GM19025 (cell line): ENCODE results near the gene CFAP99.

Source experiments
- ATAC-seq: cut with Tn5 transposase; IDR thresholded peaks from one replicate; pipeline ENCODE4 v1.9.1; 2021; ENCODE audit warnings: mild to moderate bottlenecking, low read depth, moderate library complexity; ENCODE audit not compliant: unreplicated experiment

Gene CFAP99

DNA sequence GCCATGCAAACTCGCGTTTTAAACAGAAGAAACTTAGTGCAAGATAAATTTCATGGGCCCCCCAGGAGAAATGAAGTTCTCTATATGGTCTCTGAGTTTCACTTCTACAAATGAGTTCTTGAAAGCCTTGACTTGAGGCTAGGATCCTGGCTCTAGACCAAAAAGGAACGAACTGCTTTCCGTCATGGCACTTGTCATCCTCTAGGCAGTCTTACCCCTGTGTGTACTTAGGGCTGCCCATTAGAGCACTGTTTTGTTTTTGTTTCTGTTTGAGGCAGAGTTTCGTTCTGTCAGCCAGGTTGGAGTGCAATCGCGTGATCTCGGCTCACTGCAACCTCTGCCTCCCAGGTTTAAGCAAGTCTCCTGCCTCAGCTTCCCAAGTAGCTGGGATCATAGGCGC, 79.2 kb downstream of the CFAP99 start:
- ATAC-seq: peak; percentile 88

DNA sequence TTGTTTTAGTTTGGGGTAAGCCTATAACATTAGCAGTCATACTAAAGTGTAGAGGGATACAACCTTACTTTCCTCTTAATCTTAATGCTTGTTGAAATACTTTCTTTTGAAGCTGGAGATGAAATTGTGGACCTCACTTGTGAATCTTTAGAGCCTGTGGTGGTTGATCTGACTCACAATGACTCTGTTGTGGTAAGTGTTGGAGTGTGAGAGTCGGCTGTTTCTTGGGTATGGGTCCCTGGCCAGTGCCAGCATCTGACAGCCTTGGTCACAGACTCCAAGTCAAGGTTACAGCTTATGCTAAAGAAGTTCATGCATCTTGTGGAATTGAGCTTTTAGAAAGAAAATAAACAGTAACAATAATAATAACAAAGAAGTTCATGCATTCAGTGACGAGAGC, 81.8 kb downstream of the CFAP99 start:
- no peak for ATAC-seq

DNA sequence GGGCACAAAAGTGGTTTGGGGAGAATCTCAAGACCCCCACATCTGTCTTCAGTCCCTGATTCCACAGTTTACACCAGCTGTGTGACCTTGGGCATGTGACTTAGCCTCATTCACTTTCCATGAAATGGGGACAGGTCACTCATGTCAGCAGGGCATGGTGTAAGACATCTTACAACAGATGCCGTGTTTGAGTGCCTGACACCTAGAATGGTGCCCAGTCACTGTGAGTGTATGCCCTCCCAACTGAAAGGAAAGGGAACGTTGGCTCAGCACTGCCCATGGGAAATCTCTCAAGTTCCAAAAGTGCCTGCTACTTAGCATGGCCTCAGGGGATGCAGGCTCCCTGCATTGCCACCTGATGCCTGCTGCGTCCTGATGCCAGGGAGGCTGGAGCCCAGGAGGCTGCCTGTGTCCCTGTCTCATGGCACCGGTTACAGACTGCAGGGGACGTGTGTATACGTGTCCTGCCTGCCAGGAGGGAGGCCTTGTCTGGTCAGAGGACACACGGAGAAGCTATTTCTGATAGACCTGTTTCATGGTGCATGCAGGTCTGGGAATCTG, 82.4 kb downstream of the CFAP99 start:
- no peak for ATAC-seq

DNA sequence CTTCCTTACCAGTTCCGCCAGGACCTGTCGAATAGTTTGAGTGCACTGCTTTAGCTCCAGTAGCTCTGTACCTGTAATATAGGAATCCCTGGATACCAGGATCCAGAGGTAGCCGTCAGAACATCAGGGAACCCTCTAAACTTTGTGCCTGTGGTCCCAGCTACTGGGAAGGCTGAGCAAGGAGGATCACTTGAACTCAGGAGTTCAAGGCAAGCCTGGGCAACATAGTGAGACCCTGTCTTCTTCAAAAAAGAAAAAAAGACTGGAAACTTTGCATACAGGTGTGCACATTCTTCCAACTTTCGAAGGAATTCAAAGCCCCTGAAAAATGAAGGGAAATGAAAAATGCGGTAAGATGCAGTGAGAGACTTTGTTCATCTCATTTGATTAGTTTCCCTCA, 85.1 kb downstream of the CFAP99 start:
- no peak for ATAC-seq

DNA sequence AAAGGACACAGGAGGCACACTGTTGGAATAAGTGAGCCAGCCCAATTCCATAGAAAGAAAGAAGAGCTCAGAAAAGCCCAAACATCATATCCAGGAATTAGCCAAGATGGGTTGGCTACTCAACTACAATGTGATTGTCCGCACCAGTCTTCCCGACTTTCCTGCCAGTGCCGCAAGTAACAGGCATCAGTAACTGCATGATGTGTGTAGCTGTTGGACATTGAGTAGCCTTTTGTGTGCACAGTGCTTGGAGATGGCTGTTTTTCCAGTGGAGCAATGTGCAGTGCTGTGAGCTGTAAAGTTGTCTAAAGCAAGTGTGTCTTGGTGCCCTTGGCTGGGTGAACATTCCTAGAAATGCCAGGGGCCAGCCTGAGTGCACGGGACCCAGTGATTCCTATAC, 88.5 kb downstream of the CFAP99 start:
- ATAC-seq: no peak

DNA sequence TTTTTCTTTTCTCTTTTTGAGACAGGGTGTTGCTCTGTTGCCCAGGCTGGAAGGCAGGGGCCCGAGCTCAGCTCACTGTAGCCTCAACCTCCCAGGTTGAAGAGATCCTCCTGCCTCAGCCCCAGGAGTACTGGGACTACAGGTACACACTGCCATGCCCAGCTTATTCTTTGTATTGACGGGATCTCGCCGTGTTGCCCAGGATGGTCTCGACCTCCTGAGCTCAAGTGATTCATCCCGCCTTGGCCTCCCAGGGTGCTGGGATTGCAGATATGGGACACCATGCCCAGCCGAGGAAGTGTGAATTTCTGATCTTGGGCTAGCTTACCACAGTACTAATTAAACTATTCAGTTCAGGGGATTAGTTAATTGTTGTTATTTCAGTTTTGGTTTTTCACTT, 89.1 kb downstream of the CFAP99 start:
- ATAC-seq: no peak

DNA sequence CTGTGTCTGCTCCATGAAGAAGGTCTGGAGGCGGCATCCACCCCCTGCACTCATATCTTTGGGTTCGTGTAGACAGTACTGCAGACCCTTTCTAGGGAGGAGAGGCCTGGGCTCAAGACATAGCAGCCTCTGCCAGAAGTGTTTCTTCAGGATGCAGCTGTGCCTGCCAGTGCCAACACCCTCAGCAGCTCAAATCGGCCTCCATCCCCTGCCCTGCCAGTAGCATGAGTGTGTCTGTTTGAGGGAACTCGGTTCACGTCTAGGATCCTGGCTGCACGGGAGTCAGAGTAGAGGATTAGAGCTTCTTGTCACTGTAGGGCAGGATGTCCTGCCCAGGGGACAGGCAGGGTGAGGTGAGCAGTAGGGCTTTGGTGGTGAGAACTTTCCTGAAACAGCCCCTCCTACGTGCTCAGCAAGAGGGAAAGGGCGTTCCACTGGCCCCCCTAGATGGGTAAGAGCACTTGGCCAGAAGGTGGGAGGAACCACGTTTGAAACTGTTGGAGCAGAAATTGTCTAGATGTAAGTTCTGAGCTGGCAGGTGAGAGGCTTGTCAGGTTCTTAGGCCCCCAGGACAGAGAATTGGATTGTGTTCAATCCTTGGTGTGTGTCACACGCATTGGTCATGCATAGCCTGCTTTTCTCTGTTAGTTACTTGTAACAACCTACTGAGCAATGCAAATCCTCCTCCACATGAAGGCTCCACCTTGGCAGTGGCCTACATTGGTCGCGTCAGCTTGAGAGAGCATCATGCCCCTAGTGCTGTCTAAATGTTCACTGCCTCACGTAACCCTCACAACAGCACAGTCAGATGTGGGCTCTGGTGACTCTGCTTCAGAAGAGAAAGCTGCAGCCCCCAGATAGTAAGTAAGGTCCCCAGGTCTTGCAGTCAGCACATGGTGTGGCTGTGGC, 91.8 kb downstream of the CFAP99 start:
- ATAC-seq: no peak

DNA sequence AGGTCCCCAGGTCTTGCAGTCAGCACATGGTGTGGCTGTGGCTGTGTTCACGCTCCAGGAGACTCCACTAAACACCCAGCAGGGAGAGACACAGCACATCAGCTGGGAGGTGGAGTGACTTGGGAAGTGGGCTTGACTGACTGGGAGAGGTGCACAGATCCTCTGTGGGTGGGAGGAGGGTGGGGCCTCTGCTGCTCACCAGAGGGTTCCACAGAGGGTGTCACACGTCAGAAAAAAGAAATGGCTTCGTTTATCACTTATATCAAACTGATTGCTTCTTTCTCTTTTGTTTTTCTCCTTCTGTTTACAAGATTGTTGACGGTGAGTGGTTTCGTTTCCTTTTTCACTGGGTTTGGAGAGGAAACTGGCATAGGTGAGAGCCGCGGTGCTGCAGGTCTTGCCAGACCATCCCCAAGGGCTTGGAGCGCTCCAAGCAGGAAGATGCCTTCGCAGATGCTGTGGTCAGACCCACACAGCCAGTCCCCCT, 92.9 kb downstream of the CFAP99 start:
- ATAC-seq: no peak
